ENCODE data around the gene RALGAPA1. TPM values are rescaled to one million over a fixed set of nuclear protein-coding genes. Genes with fewer than 3 reads are reported as not detected.

The RALGAPA1 gene
- total RNA-seq, 1 donor from 2014 or later: 64.5 TPM

GRCh38 chr14:35750202-35750904 is 58.7 kb downstream of the RALGAPA1 start:
- TF ChIP-seq, protein P1, sequence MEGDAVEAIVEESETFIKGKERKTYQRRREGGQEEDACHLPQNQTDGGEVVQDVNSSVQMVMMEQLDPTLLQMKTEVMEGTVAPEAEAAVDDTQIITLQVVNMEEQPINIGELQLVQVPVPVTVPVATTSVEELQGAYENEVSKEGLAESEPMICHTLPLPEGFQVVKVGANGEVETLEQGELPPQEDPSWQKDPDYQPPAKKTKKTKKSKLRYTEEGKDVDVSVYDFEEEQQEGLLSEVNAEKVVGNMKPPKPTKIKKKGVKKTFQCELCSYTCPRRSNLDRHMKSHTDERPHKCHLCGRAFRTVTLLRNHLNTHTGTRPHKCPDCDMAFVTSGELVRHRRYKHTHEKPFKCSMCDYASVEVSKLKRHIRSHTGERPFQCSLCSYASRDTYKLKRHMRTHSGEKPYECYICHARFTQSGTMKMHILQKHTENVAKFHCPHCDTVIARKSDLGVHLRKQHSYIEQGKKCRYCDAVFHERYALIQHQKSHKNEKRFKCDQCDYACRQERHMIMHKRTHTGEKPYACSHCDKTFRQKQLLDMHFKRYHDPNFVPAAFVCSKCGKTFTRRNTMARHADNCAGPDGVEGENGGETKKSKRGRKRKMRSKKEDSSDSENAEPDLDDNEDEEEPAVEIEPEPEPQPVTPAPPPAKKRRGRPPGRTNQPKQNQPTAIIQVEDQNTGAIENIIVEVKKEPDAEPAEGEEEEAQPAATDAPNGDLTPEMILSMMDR (IDR thresholded peaks at IDR 0.05; ENCODE audit: unreplicated experiment): no peak
- peaks cover 29% of the 10 kb centered on the region for H3K36me3 Mint-ChIP-seq
- no peaks in the 10 kb centered on the region for H3K27me3 Mint-ChIP-seq (ENCODE audit: low read depth)
- H3K4me1 Mint-ChIP-seq: peaks cover 7% of the 10 kb centered on the region
- peaks cover 11% of the 10 kb centered on the region for H3K9me3 Mint-ChIP-seq
- no peak overlapping the region for H3K27ac Mint-ChIP-seq
- DNase-seq (ENCODE audit: low spot score in 2 of 2, unreplicated experiment in 2 of 2): no peak
- no peak overlapping the region for H3K4me3 Mint-ChIP-seq

- DNase-seq (ENCODE audit: low spot score in 2 of 2, unreplicated experiment in 2 of 2): no peak
- TF ChIP-seq, protein P1 (IDR thresholded peaks at IDR 0.05; ENCODE audit: unreplicated experiment): no peak
- H3K36me3 Mint-ChIP-seq: peaks cover 9% of the 10 kb centered on the region
- H3K4me3 Mint-ChIP-seq: no peak overlapping the region
- peak overlapping the region; percentile 44 for H3K27ac Mint-ChIP-seq
- peaks cover 7% of the 10 kb centered on the region for H3K4me1 Mint-ChIP-seq
- H3K27me3 Mint-ChIP-seq (ENCODE audit: low read depth): no peaks in the 10 kb centered on the region
- no peaks in the 10 kb centered on the region for H3K9me3 Mint-ChIP-seq
Observed at GRCh38 chr14:35747379-35747778, 61.7 kb downstream of the RALGAPA1 start.

DNA sequence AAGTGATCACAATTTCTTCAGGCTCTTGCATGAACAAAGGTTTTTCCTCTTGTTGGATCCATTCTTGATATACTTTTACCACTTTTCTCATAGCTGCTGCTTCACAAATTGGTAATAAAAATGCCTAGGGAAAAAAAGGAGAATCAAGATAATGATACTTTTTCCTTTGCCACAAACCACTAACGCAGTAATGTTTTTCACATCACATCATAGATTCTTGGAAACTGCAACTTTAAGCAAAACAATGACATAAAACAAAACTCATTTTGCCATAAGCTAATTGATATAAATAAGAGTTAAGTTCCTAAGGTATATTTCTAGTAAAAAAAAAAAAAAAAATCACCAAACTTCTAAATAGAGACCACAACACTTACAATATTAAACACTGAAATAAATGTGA is 66.7 kb downstream of the RALGAPA1 start:
- Mint-ChIP-seq H3K4me3 (no peak overlapping the region), H3K4me1 (peaks cover 3% of the 10 kb centered on the region), H3K36me3 (peaks cover 8% of the 10 kb centered on the region), H3K27me3 (ENCODE audit: low read depth) (no peaks in the 10 kb centered on the region), H3K27ac (no peak overlapping the region), H3K9me3 (no peaks in the 10 kb centered on the region)
- no peak for DNase-seq (ENCODE audit: low spot score in 2 of 2, unreplicated experiment in 2 of 2)
- TF ChIP-seq, protein P1 (IDR thresholded peaks at IDR 0.05; ENCODE audit: unreplicated experiment): no peak

DNA sequence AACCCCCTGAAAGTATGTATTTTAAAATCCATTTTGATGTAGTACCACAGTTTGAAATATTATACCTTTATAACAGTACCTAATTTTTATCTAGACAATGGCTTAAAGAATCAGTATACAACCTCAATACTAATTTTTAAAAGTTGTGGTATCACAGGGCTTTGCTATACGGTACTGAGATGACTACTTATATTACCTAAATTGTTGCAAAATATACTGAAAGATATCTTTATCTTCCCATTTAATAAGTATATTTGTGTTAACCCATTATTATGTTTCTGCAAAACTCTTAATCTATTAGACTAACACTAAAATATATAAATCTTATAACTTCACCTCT is 67.1 kb downstream of the RALGAPA1 start:
- H3K36me3 Mint-ChIP-seq: peaks cover 10% of the 10 kb centered on the region
- TF ChIP-seq, protein P1 (IDR thresholded peaks at IDR 0.05; ENCODE audit: unreplicated experiment): no peak
- no peak overlapping the region for H3K4me3 Mint-ChIP-seq
- no peak overlapping the region for H3K27ac Mint-ChIP-seq
- DNase-seq (ENCODE audit: low spot score in 2 of 2, unreplicated experiment in 2 of 2): no peak
- no peaks in the 10 kb centered on the region for H3K9me3 Mint-ChIP-seq
- no peaks in the 10 kb centered on the region for H3K4me1 Mint-ChIP-seq
- no peaks in the 10 kb centered on the region for H3K27me3 Mint-ChIP-seq (ENCODE audit: low read depth)

- H3K27me3 Mint-ChIP-seq (ENCODE audit: low read depth): no peaks in the 10 kb centered on the region
- peaks cover 12% of the 10 kb centered on the region for H3K36me3 Mint-ChIP-seq
- H3K27ac Mint-ChIP-seq: no peak overlapping the region
- H3K9me3 Mint-ChIP-seq: no peaks in the 10 kb centered on the region
- H3K4me3 Mint-ChIP-seq: no peak overlapping the region
- DNase-seq (ENCODE audit: low spot score in 2 of 2, unreplicated experiment in 2 of 2): no peak
- no peaks in the 10 kb centered on the region for H3K4me1 Mint-ChIP-seq
- TF ChIP-seq, protein P1 (IDR thresholded peaks at IDR 0.05; ENCODE audit: unreplicated experiment): no peak
Observed at GRCh38 chr14:35741345-35742031, 67.6 kb downstream of the RALGAPA1 start.

Measured in mesothelial cell of epicardium (in vitro differentiated cells).